H9 (cell line): ENCODE data around the gene ALG12. TPM values are rescaled to one million over a fixed set of nuclear protein-coding genes. Genes with fewer than 3 reads are reported as not detected.

Experiments used
- DNase-seq: peaks from one replicate; pipeline ENCODE4 v3.0.0-alpha.2; 2017
- H2AFZ ChIP-seq: one replicate; pipeline ENCODE4 v1.6.1; 2013; ENCODE audit warnings: mild to moderate bottlenecking, low read length, control low read depth, moderate library complexity
- H2AK5ac ChIP-seq: 2 replicates; pipeline ENCODE4 v1.6.1; 2013; ENCODE audit warnings: low read length, control low read depth, mixed read lengths; ENCODE audit not compliant: insufficient read length
- H2BK120ac ChIP-seq: one replicate; pipeline ENCODE4 v1.6.1; 2013; ENCODE audit warnings: low read depth, mild to moderate bottlenecking, low read length, control low read depth, inconsistent platforms; ENCODE audit not compliant: poor library complexity, severe bottlenecking
- H2BK12ac ChIP-seq: 2 replicates; pipeline ENCODE4 v1.6.1; 2013; ENCODE audit warnings: low read length, control low read depth, mixed read lengths, low read depth; ENCODE audit not compliant: insufficient read length
- H2BK15ac ChIP-seq: 2 replicates; pipeline ENCODE4 v1.6.1; 2013; ENCODE audit warnings: low read depth, low read length, control low read depth
- H2BK20ac ChIP-seq: one replicate; pipeline ENCODE4 v1.6.1; 2013; ENCODE audit warnings: low read depth, mild to moderate bottlenecking, low read length, control low read depth, inconsistent platforms; ENCODE audit not compliant: poor library complexity, severe bottlenecking
- H2BK5ac ChIP-seq: 2 replicates; pipeline ENCODE4 v1.6.1; 2013; ENCODE audit warnings: low read length, control low read depth, mixed read lengths; ENCODE audit not compliant: insufficient read length
- H3K14ac ChIP-seq: 2 replicates; pipeline ENCODE4 v1.6.1; 2013; ENCODE audit warnings: low read length, control low read depth; ENCODE audit not compliant: insufficient read depth
- H3K18ac ChIP-seq: 2 replicates; pipeline ENCODE4 v1.6.1; 2013; ENCODE audit warnings: low read depth, mild to moderate bottlenecking, mixed read lengths, low read length, control low read depth; ENCODE audit not compliant: insufficient read length
- H3K23ac ChIP-seq: 2 replicates; pipeline ENCODE4 v1.6.1; 2013; ENCODE audit warnings: low read length, control low read depth, mixed read lengths, low read depth; ENCODE audit not compliant: insufficient read length
- H3K23me2 ChIP-seq: 2 replicates; pipeline ENCODE4 v1.6.1; 2013; ENCODE audit warnings: low read depth, mild to moderate bottlenecking, mixed read lengths, low read length, control low read depth; ENCODE audit not compliant: insufficient read length, poor library complexity, severe bottlenecking
- H3K27ac ChIP-seq: 2 replicates; pipeline ENCODE4 v1.5.1; 2013; ENCODE audit warnings: low read length, control low read depth, mixed read lengths, low read depth; ENCODE audit not compliant: insufficient read length
- H3K27me3 ChIP-seq: 2 replicates; pipeline ENCODE4 v1.6.1; 2013; ENCODE audit warnings: low read length, control low read depth, inconsistent platforms; ENCODE audit not compliant: insufficient read depth
- H3K4ac ChIP-seq: 2 replicates; pipeline ENCODE4 v1.6.1; 2013; ENCODE audit warnings: low read depth, mild to moderate bottlenecking, control low read depth, inconsistent platforms, low read length, moderate library complexity
- H3K4me1 ChIP-seq: 2 replicates; pipeline ENCODE4 v1.6.1; 2013; ENCODE audit warnings: low read length, control low read depth, inconsistent platforms; ENCODE audit not compliant: insufficient read depth
- H3K4me2 ChIP-seq: 2 replicates; pipeline ENCODE4 v1.6.1; 2013; ENCODE audit warnings: low read length, control low read depth, mixed read lengths; ENCODE audit not compliant: insufficient read length, insufficient read depth
- H3K56ac ChIP-seq: 2 replicates; pipeline ENCODE4 v1.6.1; 2013; ENCODE audit warnings: low read depth, mild to moderate bottlenecking, mixed read lengths, low read length, control low read depth; ENCODE audit not compliant: insufficient read length
- H3K79me1 ChIP-seq: 2 replicates; pipeline ENCODE4 v1.6.1; 2013; ENCODE audit warnings: low read depth, mild to moderate bottlenecking, moderate library complexity, low read length, control low read depth, inconsistent platforms; ENCODE audit not compliant: insufficient read depth, poor library complexity, severe bottlenecking
- H3K79me2 ChIP-seq: 2 replicates; pipeline ENCODE4 v1.6.1; 2013; ENCODE audit warnings: low read length, control low read depth, inconsistent platforms; ENCODE audit not compliant: insufficient read depth
- H3K9ac ChIP-seq: 2 replicates; pipeline ENCODE4 v1.6.1; 2013; ENCODE audit warnings: low read length, control low read depth, mixed read lengths; ENCODE audit not compliant: insufficient read length; ENCODE audit errors: extremely low read depth
- H3K9me3 ChIP-seq: one replicate; pipeline ENCODE4 v1.6.1; 2013; ENCODE audit warnings: low read depth, low read length, inconsistent platforms; ENCODE audit not compliant: control insufficient read depth
- H3T11ph ChIP-seq: one replicate; pipeline ENCODE4 v1.6.1; 2013; ENCODE audit warnings: mild to moderate bottlenecking, low read length, control low read depth, inconsistent platforms
- H4K20me1 ChIP-seq: one replicate; pipeline ENCODE4 v1.6.1; 2013; ENCODE audit not compliant: control insufficient read depth, insufficient read length, insufficient read depth
- H4K5ac ChIP-seq: 2 replicates; pipeline ENCODE4 v1.6.1; 2013; ENCODE audit warnings: low read depth, mild to moderate bottlenecking, mixed read lengths, low read length, control low read depth; ENCODE audit not compliant: insufficient read length
- H4K8ac ChIP-seq: replicated peaks from 2 replicates; pipeline ENCODE4 v1.6.1; 2013; ENCODE audit warnings: low read length, control low read depth, mixed read lengths, low read depth; ENCODE audit not compliant: insufficient read length
- H4K91ac ChIP-seq: 2 replicates; pipeline ENCODE4 v1.6.1; 2013; ENCODE audit warnings: low read depth, mild to moderate bottlenecking, moderate library complexity, mixed read lengths, low read length, control low read depth; ENCODE audit not compliant: insufficient read length
- H3K27ac Mint-ChIP-seq, 3 experiments: 2 replicates in 2 of 3; 3 replicates in 1 of 3; pipeline ENCODE4 v1.8.0; 2020 to 2021; ENCODE audit warnings: mixed read lengths in 3 of 3, mild to moderate bottlenecking in 1 of 3, moderate library complexity in 1 of 3
- H3K27me3 Mint-ChIP-seq: 2 replicates; pipeline ENCODE4 v1.8.0; 2021; ENCODE audit warnings: low read depth, mild to moderate bottlenecking, moderate library complexity, mixed read lengths
- H3K36me3 Mint-ChIP-seq, 3 experiments: 2 replicates in 2 of 3; 3 replicates in 1 of 3; pipeline ENCODE4 v1.8.0; 2020 to 2021; ENCODE audit warnings: low read depth in 3 of 3, mixed read lengths in 3 of 3; ENCODE audit not compliant: insufficient read depth in 1 of 3
- H3K4me1 Mint-ChIP-seq, 2 experiments: 2 replicates each; pipeline ENCODE4 v1.8.0; 2020; ENCODE audit warnings: mixed read lengths in 2 of 2
- H3K4me3 Mint-ChIP-seq, 2 experiments: 2 replicates in 1 of 2; 3 replicates in 1 of 2; pipeline ENCODE4 v1.8.0; 2020 to 2021; ENCODE audit warnings: mild to moderate bottlenecking in 2 of 2, mixed read lengths in 2 of 2, moderate library complexity in 1 of 2
- H3K9me3 Mint-ChIP-seq, 2 experiments: 2 replicates in 1 of 2; 3 replicates in 1 of 2; pipeline ENCODE4 v1.8.0; 2020; ENCODE audit warnings: mild to moderate bottlenecking in 2 of 2, mixed read lengths in 2 of 2, moderate library complexity in 1 of 2
- WGBS: extraction: QIAGEN DNeasy Blood & Tissue Kit; methylation state at CpG from one replicate; pipeline ENCODE4 v1.1.7; 2013; ENCODE audit warnings: missing lambda C conversion rate, low lambda C conversion rate, mixed read lengths; ENCODE audit not compliant: insufficient read length; ENCODE audit errors: extremely low coverage; 5-methylcytosine and 5-hydroxymethylcytosine counted together
- total RNA-seq: library from RNA; stranded (reverse); gene quantifications from 2 replicates; pipeline ENCODE4 v1.2.1, GENCODE V29; 2021
- TF ChIP-seq, protein P1 (sequence below): fragments of 200-600 bp; sonication (generic); conservative IDR thresholded peaks from 3 replicates; pipeline ENCODE4 v1.8.0; 2021; ENCODE audit warnings: antibody characterized with exemption, mild to moderate bottlenecking

ALG12 gene
- total RNA-seq, 1 experiment from 2014 or later: 19.2 TPM

DNA sequence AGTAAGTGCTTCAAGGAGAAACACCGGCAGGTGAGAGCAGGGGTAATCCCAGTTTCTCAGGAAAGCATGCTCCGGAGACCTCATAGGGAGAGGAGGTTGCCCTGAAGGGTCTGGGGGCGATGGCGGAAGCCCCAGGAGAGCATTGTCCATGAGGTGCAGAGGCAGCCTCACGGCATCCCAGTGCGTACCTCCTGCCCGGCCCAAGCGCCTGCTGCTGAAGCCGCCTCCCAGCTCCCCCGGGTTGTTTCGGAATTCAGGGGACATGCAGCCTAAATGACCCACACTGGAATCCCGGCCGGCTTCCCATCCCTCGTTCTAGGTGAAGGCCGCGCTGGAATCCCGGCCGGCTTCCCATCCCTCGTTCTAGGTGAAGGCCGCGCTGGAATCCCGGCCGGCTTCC is 61.9 kb downstream of the ALG12 start:
- H2BK5ac ChIP-seq: no peak overlapping the region
- H2BK20ac ChIP-seq: no peak overlapping the region
- no peak overlapping the region for H2BK12ac ChIP-seq
- no peak for DNase-seq
- H4K8ac ChIP-seq: no peak overlapping the region
- peaks cover 16% of the 10 kb centered on the region for H3K79me1 ChIP-seq
- no peak overlapping the region for H3K4ac ChIP-seq
- H2AFZ ChIP-seq: no peak overlapping the region
- H3K18ac ChIP-seq: no peak overlapping the region
- peaks cover 4% of the 10 kb centered on the region for H4K20me1 ChIP-seq
- no peak overlapping the region for H3K4me2 ChIP-seq
- Mint-ChIP-seq H3K36me3 (peaks cover 0 to 5% (median 4%) of the 10 kb centered on the region in 3 experiments; a peak in 5 of 7 replicates), H3K27me3 (peaks cover 16% of the 10 kb centered on the region), H3K27ac (no peak overlapping the region), H3K4me1 (peaks cover 25 to 29% of the 10 kb centered on the region in 2 experiments), H3K9me3 (no peaks in the 10 kb centered on the region), H3K4me3 (peak overlapping the region; percentile 88 to 97; a peak in 4 of 5 replicates)
- no peak overlapping the region for H3K9ac ChIP-seq
- no peak overlapping the region for H2BK120ac ChIP-seq
- peaks cover 8% of the 10 kb centered on the region; the same call in 1 of the 2 replicates for H3K27me3 ChIP-seq
- H3K27ac ChIP-seq: no peak overlapping the region
- no CpG with 5 or more reads among the region's 23 CpGs for WGBS
- H3K4me1 ChIP-seq: peaks cover 5% of the 10 kb centered on the region; the same call in 1 of the 2 replicates
- H3K9me3 ChIP-seq: no peaks in the 10 kb centered on the region
- H3K56ac ChIP-seq: no peak overlapping the region
- peaks cover 11% of the 10 kb centered on the region for H3K23me2 ChIP-seq
- H4K5ac ChIP-seq: no peak overlapping the region
- H2BK15ac ChIP-seq: no peak overlapping the region
- H3K14ac ChIP-seq: no peak overlapping the region
- H3K79me2 ChIP-seq: peaks cover 34% of the 10 kb centered on the region; the same call in 1 of the 2 replicates
- TF ChIP-seq, protein P1, sequence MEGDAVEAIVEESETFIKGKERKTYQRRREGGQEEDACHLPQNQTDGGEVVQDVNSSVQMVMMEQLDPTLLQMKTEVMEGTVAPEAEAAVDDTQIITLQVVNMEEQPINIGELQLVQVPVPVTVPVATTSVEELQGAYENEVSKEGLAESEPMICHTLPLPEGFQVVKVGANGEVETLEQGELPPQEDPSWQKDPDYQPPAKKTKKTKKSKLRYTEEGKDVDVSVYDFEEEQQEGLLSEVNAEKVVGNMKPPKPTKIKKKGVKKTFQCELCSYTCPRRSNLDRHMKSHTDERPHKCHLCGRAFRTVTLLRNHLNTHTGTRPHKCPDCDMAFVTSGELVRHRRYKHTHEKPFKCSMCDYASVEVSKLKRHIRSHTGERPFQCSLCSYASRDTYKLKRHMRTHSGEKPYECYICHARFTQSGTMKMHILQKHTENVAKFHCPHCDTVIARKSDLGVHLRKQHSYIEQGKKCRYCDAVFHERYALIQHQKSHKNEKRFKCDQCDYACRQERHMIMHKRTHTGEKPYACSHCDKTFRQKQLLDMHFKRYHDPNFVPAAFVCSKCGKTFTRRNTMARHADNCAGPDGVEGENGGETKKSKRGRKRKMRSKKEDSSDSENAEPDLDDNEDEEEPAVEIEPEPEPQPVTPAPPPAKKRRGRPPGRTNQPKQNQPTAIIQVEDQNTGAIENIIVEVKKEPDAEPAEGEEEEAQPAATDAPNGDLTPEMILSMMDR: no peak
- no peak overlapping the region for H4K91ac ChIP-seq
- H2AK5ac ChIP-seq: no peak overlapping the region
- no peak overlapping the region for H3K23ac ChIP-seq
- no peak overlapping the region for H3T11ph ChIP-seq
